ENCODE data around the gene GABRG3.
"Not testable (repeated sequence)": the region's sequence is repeated elsewhere in the genome, so short reads cannot be mapped to it uniquely, and the experiment has no call there.

GABRG3 gene

DNA sequence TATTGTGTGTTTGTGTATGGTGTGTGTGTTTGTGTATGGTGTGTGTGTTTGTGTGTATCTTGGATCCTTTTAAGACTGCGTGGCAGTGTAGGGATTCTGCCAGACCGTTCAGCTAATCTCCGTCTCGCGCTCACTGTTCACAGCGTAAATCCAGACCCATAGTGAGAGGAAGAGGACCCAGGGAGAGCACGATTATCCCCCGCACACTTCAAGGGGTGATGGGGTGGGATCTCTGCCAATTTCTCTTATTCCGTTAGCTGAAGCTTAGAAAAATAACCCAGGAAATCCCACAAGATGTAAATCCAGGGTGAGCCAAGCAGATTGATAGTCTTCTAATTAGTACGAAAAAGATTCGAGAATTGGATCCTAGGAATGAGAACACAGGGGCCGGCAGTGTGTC, 381.2 kb downstream of the GABRG3 start:
- no peak for DNase-seq

DNA sequence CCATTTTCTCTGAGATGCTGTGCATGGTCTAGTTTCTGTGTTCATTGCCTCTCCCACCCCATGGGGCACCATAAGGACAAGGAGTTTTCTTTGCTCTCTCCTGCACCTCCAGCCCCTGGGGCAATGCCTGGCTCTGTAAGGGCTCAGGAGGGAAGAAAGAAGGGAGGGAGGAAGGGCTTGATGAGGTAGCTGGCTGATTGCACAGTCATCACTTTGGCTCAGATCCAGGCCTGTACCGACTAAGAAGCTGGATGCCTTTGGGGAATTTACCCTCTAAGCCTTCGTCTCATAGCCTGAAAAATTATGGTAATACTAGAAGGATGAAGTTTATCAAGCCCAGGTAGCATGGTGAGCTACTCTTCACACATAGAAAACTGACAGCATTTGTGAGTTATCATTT, 382.9 kb downstream of the GABRG3 start:
- peak; percentile 43 for DNase-seq

DNA sequence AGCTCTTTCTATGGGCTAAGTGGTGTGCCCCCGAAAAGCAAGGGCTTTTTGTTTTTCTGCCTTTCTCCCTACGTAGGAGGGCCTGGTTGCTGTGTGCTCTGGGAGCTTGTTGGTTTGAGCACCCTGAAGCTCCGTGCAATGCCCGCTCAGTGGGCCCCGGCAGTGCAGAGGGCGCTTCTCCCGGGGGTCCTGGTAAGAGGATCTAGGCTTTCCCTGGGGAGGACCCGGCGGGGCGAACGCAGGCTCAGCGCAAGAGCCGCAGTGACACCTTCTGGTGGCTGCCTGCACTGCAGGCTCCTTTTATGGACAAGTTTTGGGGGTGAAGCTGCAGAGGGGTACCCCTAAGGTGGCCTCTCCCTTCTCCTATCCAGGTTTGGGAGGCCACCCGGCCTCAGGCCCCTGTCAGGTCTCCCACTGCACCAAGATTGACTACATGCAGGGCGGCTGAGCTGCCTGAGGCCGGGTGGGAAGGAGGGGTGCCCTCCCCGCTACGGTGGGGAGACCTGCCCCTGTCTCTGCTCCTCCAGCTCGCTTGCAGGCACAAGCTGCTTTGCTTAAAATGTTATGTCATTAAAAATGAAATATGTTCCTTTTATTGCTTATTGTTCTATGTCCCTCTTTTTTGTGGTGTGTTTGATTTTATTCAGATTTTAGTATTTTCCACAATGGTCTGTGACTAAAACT, 387.9 kb downstream of the GABRG3 start:
- DNase-seq: peak; percentile 20

DNA sequence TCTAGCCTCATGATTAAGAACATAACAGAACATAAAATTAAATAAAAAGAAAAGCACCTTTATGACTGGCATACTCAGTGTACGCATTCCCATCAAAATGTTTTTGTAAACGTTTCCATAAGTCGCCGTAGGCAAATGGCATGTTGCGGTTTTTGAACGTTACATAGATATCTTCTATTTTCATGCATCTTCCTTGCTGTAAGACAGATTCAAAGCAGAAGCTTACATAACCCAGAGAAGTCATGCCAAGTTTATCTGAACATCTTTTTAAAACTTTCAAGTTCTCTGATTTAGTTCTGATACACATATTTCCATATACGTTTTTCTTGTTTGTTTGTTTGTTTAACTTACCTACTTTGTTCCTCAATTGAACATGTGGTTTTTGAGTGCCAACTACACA, 388.6 kb downstream of the GABRG3 start:
- DNase-seq: no peak

DNA sequence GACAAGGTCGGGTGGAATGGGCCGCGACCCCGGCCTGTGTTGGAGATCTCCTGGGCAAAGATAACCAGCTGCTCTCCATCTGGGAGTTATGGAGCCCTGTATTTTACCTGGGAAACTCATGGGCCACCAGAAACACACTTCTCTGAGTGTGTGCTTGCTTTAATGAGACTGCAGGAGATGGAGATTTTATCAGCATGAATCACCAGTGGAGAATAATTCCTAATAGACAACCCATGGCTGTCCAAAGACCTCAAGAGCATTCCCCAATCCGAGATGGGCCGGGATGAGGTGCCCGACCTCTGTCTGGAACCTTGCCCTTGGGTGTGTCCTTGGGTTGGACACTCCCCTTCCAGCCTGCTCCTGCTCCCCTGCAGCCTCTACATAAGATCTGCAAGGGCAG, 389.3 kb downstream of the GABRG3 start:
- no peak for DNase-seq

DNA sequence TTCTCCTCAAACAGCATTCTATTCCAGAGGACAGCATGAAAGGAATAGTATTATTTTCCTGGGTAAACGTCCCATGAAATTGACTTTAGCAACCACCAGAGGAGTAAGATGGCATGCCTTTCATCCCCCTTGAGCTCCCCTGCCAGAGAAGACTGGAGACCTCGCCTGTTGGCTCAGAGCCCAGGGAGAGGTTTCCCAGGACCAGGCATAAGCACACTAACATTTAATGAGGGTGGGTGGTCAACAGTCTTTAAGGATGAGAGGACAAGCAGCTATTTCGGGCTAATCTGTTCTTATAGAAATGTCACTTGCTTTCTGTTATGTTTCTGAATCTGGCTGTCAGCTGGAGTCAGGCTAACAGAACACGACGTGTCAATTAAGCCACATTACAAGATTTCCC, 390.5 kb downstream of the GABRG3 start:
- no peak for DNase-seq

DNA sequence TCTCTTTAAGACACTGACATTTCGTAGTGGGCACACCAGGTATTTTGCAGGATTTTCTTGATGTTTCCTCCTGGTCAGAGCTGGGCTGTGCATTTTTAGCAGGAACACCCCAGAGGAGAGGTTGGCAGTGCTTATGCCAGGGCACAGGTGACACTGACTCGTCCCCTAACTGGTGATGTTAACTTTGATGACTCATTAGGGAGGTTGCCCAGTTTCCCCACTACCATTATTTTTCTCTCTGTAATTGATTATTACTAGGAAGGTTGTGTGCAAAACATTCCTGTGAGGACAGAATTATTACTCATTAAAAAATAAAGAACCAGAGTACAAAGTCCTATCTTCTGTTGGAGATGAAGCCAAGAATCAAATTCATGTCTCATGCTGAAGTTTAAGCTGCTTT, 394.5 kb downstream of the GABRG3 start:
- no peak for DNase-seq

DNA sequence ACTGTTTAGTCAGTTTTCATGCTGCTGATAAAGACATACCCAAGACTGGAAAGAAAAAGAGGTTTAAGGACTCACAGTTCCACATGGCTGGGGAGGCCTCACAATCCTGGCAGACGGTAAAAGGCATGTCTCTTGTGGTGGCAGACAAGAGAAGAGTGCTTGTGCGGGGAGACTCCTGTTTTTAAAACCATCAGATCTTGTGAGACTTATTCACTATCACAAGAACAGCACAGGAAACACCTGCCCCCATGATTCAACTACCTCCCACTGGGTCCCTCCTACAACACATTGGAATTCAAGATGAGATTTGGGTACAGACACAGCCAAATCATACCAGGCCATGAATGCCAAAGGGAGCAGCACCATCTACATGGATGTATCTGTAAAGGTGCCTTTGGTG, 406.4 kb downstream of the GABRG3 start:
- not testable (repeated sequence) for DNase-seq

DNA sequence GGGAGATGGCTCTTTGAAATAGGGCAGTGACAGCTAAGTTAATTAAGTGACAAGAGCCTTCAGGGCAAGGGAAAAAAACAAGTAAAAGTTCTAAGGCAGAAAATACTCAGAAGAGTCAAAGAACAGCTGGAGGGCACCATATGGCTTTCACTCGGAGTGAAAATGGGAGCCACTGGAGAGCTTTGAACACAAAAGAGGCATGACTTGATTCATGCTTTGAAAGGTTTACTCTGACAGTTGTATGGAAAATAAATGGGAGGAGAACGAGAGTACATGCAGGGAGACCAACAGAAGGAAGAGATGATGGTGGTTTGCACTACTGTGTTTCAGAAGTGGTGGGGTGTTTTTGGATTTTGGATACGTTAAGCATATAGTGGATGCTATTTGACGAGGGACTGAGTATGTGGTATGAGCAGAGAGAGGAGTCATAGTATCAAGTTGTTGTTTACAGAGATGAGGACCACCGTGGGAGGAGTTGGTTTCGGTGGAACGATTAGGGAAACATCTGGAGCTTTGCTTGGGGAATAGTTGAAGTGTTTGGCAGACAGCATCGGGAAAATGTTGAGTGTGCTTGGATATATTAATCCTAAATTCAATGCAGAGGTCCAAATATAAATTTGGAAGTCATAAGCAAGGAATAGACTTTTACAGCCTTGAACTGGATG, 411.5 kb downstream of the GABRG3 start:
- no peak for DNase-seq

DNA sequence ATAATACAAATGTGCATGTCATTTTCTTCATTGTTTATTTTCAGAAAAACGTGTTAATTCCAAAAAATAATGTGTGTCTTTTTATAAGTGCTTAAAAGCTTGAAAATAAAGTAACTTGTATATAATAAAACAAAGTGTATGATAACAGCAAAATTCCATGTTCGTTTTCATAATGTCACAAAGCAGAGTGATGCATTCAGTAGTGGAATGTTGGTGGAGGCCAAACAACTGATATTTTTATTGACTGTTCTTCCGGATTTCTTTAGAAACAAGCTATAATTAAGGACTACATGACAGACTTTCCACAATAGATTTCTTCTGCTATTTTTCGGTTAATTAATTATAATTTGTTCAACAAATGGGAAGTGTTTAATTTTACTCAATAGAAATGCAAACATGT, 412.7 kb downstream of the GABRG3 start:
- DNase-seq: no peak

DNA sequence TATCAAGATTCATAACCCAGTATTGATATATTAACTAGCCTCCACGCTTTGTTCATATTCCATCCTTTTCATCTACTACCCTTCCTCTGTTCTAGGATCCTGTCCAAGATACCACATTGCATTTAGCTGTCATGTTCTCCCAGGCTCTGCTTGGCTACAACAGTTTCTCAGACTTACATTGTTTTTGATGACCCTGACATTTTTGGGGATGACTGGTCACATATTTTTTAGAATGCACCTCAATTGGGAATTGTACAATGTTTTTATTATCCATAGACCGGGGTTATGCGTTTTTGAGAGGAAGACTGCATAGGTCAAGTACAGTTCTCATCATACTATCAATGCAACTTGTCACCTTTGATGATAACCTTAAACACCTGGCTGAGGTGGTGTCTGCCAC, 421.2 kb downstream of the GABRG3 start:
- no peak for DNase-seq

DNA sequence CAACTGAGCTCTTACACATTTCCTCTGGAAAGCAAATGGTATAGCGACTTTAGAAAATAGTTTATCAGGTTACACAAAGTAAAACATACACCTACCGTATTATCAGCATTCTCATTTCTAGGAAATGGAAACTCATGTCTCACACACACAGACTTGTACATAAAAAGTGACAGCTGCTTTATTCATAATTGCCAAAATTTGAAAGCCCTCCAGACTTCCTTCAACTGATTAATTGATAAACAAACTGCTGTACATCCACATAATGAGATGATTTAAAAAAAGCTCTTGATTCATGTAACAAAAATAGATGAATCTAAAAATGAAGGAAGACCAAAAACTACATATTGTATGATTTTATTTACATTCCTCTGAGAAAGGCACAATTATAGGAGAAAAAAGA, 425.5 kb downstream of the GABRG3 start:
- no peak for DNase-seq

DNA sequence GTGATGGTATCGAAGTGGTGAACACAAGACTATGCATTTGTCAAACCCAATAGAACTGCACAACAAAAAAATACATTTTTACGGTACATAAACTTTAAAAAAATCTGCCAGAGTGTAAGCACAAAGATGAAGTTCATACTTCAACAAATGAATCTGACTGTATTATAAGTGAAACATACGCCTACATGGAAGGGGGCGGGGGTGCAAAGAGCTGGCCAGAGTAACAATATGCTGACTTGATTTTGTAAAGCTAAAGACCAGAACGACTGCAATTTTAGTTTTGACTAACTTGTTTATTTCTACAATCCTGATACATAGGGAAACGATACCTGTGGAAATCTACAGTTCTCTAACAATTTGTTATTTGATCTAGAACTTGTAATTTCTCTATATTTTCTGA, 426.0 kb downstream of the GABRG3 start:
- no peak for DNase-seq

DNA sequence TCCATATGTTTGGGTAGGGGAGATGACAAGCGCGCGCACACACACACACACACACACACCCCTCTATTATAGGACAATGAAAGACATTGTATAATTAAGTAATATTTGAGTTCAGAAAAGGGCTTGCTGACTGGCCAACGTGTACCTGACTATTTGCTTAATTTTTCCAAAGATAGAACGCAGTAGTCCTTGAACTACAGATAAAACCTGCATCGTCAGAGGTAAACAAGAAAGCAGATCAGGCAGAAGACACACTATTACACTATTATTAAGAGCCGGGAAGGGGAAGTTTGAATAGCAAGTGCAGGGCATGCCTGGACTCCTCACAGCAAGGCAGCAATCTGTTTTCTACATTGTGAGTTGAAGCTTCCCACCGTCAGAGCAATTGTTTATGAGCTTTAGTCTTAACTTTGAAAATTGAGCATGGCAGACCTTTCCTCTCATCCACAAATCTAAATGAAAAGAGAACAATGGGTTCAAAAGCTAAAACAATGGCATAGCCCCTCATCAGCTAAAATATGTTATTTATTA, 427.7 kb downstream of the GABRG3 start:
- DNase-seq: no peak

DNA sequence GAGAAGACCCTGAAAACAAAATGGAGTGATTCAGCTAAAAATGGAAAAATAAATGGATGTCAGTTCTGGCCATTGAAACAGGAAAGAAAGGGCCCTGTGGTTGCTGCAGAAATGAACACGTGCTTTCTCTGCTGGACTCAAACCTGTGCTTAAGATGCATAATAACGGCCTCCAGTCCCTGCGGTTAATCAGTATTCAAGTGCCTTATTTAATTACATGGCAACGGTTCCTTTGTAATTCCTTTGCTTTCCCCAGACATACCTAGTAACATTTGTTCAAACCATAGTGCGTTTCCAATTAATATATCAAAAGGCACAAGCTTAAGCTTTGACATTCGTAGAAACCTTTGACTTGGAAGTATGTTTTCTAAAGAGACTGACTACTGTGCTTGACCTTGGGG, 428.3 kb downstream of the GABRG3 start:
- DNase-seq: no peak

DNA sequence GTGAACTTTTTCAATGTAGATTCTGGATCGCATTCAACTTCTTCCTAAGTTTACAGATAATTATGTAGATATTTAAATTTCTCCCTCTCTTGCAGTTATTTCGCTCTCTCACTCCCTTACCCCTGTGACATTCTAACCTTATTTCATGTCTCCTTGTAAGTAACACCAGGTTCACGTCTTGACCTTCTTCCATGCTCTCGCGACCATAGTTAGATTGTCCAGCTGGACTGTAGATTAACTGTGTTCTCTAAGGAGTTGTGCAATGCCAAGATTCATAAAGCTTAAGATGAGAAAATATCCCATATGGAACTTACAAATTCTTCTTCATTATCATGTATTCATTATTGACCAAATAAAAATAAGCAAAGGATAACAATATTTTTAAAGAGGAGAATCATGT, 430.5 kb downstream of the GABRG3 start:
- no peak for DNase-seq

DNA sequence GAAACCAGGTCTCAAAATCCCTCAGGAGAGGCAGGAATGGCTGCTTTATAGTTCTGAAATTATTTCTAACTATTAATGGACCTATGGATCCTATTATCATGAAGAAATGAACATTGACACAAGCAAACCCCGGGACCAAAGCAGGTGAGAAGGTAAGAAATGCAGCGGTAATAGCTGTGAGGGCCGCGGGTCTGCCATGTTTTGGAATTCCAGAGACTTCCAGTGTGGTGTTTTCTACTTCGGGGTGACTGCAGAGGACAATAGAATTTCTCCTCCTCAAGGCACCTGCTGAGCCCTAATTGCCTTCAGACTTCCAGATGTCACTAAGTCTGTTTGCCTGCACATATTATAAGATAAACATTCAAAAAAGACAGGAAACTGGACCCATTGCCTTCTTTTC, 437.4 kb downstream of the GABRG3 start:
- DNase-seq: no peak

DNA sequence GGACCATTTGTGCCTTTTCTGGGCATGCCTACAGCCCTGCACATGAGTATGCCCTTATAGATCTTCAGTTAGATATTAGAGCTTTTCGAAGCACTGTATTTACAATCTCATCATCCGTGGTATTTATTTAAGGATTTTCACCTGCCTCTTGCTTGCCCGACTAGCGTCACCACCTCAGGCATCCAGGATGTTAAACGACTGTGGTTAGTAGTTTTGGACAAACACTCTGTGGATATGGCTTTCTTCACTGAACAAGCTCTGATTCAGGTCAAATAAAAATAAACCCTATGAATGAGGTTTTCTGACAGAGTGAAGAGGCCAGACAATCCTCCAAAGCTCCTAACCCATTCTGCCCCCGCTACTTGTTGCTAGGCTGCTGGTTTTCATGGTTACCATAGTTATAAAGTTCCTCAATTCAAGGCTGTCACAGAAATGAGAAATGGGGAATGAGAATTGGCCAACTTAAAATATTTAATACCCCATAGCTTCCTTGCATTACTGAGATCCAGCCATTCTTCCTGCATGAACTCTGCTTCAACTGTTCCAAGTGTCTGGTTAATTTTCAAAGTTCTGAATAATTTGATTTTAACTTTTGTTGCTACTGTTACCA, 440.1 kb downstream of the GABRG3 start:
- peak; percentile 3 for DNase-seq

DNA sequence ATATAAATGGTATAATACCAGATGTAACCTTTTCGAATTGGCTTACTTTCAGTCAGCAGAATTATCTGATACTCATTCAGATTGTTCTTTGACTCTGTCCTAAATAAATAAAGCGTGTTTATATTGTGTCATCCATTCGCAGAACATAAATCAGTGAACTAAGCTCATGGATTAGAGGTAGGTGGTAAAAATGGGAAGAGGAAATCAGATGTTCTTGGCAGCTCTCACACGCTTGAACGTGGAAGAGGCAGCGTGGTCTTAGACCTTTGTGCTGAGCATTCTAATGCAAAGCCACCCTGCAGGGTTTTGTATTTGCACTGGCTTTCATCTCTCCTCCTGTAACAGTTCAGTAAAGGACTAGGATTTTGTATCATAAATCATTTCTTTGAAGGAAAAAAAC, 441.4 kb downstream of the GABRG3 start:
- no peak for DNase-seq

DNA sequence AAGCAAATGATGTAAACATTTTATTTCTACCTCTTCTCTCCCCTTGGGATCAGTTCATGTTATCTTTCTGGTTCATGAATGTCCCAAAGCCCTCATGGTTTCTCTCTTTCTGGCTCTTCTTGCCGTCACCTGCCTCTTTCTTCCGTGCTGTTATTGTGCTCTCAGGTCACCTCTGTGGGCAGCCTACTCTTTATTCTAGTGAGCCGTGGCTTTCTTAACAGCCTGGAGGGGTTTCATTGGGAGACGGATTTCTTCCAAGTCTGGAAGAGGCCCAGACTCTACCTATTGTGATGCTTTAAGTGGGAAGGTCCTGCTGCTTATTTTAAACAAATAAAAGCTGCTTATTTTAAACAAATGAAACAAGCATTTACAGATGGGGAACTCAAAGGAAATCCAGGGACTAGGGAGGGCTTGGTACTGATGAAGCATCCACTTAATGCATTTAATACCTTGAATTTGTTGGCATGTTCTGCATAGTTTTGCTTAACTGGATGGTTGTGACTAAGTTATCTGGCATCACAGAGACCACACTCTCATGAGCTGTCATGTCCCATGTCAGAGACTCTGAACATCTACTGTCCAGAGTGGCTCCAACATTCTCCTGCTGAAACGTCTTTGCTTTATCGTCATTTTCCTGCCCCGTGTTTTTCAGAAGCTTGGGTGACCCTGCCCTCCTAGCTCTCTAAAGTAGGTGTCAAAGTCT, 443.3 kb downstream of the GABRG3 start:
- DNase-seq: peak; percentile 71

DNA sequence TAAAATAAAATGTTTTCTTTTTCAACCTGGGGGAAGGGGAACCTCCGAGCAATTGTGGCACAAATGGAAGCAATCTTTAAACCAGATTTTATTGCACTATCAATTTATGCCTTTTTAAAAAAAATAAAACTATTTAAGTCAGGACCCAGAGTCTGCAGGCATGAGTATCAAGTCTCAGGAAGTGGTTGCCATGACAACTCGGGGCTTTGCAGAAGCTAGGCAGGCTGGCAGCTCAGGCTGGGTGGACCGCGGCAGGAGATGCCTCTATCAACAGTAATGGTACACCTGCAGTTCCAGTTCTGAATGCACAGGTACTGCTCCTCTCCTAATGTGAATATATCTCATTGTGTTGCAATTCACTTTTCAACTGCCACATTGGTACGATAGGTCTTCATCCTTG, 447.7 kb downstream of the GABRG3 start:
- DNase-seq: peak; percentile 22

DNA sequence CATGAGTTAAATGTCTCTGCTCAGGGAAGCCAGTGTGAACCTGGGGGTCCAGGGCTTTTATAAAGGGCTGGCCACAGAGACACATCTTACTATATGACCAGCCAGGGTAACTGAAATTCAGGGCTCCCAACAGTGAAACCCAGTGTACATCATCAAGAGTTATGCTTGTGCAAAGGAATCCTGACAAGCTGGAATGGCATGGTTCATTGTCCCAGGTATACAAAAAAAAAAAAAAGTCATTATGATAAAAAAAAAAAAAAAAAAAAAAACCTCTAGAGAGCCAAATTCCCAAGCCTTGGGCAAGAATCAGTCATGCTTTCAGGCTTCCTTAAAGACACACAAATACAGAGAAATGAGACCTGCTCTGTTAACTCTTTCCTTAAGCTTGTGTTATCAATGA, 452.0 kb downstream of the GABRG3 start:
- DNase-seq: no peak

DNA sequence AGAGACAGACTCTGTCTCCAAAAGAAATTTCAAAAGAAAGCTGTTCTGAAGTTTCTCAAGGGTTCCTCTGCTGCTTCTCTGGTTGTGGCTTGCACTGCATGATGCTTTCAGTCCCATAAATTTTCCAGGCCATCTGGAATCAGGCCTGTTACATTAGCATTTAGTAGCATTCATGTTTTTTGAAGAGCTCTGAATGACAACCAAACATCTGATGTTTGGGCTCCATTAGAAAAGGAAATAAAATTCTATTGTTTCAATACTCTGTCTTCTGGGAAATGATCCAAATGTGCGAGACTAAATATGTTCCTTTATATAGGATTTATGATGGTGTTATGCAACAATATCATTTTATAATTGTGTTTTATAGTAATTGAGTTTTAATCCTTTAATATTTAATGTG, 455.8 kb downstream of the GABRG3 start:
- DNase-seq: no peak
